ENCODE results near the gene GAS2.

GAS2 gene

GRCh38 chr11:22728600-22729389 lies 62.4 kb downstream of the GAS2 start:
- no peak for DNase-seq

GRCh38 chr11:22730319-22730718 lies 63.9 kb downstream of the GAS2 start:
- DNase-seq = no peak

- no peak for DNase-seq
Observed at GRCh38 chr11:22732588-22732987, 66.2 kb downstream of the GAS2 start.

- no peak for DNase-seq
Observed at GRCh38 chr11:22733475-22734248, 67.3 kb downstream of the GAS2 start.

GRCh38 chr11:22734628-22735345 lies 68.4 kb downstream of the GAS2 start:
- no peak for DNase-seq

GRCh38 chr11:22742157-22742613 lies 75.8 kb downstream of the GAS2 start:
- DNase-seq = no peak

GRCh38 chr11:22749536-22749935 lies 83.1 kb downstream of the GAS2 start:
- no peak for DNase-seq

GRCh38 chr11:22752908-22753310 lies 86.5 kb downstream of the GAS2 start:
- DNase-seq = no peak

GRCh38 chr11:22753416-22753815 lies 87.0 kb downstream of the GAS2 start:
- DNase-seq = no peak

GRCh38 chr11:22761066-22761465 lies 94.7 kb downstream of the GAS2 start:
- no peak for DNase-seq

- DNase-seq = no peak
Observed at GRCh38 chr11:22763166-22763565, 96.8 kb downstream of the GAS2 start.

GRCh38 chr11:22764735-22765134 lies 98.3 kb downstream of the GAS2 start:
- no peak for DNase-seq

GRCh38 chr11:22768281-22768680 lies 101.9 kb downstream of the GAS2 start:
- DNase-seq = no peak

GRCh38 chr11:22769081-22769480 lies 102.7 kb downstream of the GAS2 start:
- DNase-seq = no peak

GRCh38 chr11:22774716-22775115 lies 108.3 kb downstream of the GAS2 start:
- no peak for DNase-seq

GRCh38 chr11:22775248-22775647 lies 108.8 kb downstream of the GAS2 start:
- DNase-seq = no peak

- no peak for DNase-seq
Observed at GRCh38 chr11:22778642-22779041, 112.2 kb downstream of the GAS2 start.

- DNase-seq = no peak
Observed at GRCh38 chr11:22779850-22780249, 113.4 kb downstream of the GAS2 start.

GRCh38 chr11:22780952-22781593 lies 114.7 kb downstream of the GAS2 start:
- no peak for DNase-seq

GRCh38 chr11:22785251-22785650 lies 118.8 kb downstream of the GAS2 start:
- DNase-seq = no peak

GRCh38 chr11:22786475-22786874 lies 120.1 kb downstream of the GAS2 start:
- DNase-seq = no peak

GRCh38 chr11:22787055-22787454 lies 120.6 kb downstream of the GAS2 start:
- DNase-seq = no peak

- DNase-seq = peak; percentile 28
Observed at GRCh38 chr11:22787551-22788162, 121.2 kb downstream of the GAS2 start.
